HepG2 (cell line): ENCODE results near the gene DNAJC7. TPM values are rescaled to one million over a fixed set of nuclear protein-coding genes. Genes with fewer than 3 reads are reported as not detected.

ENCODE experiments used
- ARHGAP35 ChIP-seq: sonication (generic); formaldehyde crosslinking; IDR thresholded peaks from 2 replicates; pipeline ENCODE4 v1.9.0; 2022; ENCODE audit warnings: mild to moderate bottlenecking, inconsistent platforms, moderate library complexity, missing genetic modification reagents, borderline replicate concordance
- ARID2 ChIP-seq: sonication (generic); formaldehyde crosslinking; IDR thresholded peaks from 2 replicates; pipeline ENCODE4 v1.8.1; 2022; ENCODE audit warnings: mild to moderate bottlenecking, missing genetic modification reagents, borderline replicate concordance
- FOSL2 ChIP-seq: sonication (generic); formaldehyde crosslinking; IDR thresholded peaks from 2 replicates; pipeline ENCODE4 v1.4.0; 2020; ENCODE audit warnings: missing genetic modification reagents
- FOXO1 ChIP-seq: sonication (generic); formaldehyde crosslinking; IDR thresholded peaks from 2 replicates; pipeline ENCODE4 v1.4.0; 2020; ENCODE audit warnings: missing genetic modification reagents
- KLF6 ChIP-seq: IDR thresholded peaks from 2 replicates; pipeline ENCODE4 v1.8.0; 2016; ENCODE audit warnings: missing biosample characterization, missing genetic modification reagents
- MXI1 ChIP-seq: IDR thresholded peaks from 3 replicates; pipeline ENCODE4 v1.6.1; 2012; ENCODE audit warnings: low read depth, low read length, inconsistent platforms, borderline replicate concordance
- RELA ChIP-seq: sonication (generic); formaldehyde crosslinking; IDR thresholded peaks from 2 replicates; pipeline ENCODE4 v1.4.0; 2020; ENCODE audit warnings: missing genetic modification reagents
- SAP130 ChIP-seq: IDR thresholded peaks from 2 replicates; pipeline ENCODE4 v1.6.1; 2016; ENCODE audit warnings: low read depth
- SOX13 ChIP-seq, 3 experiments: fragments of 450-650 bp in 1 of 3; sonication (generic) in 1 of 3; formaldehyde crosslinking in 1 of 3; IDR thresholded peaks in 2 of 3; conservative IDR thresholded peaks in 1 of 3; 2 replicates each; pipeline versions ENCODE4 v1.5.0 to v1.6.1; 2016 to 2020; ENCODE audit warnings: antibody characterized with exemption in 1 of 3, mild to moderate bottlenecking in 1 of 3, missing compliant biosample characterization in 1 of 3, missing genetic modification reagents in 1 of 3, moderate library complexity in 1 of 3
- TBX2 ChIP-seq: sonication (generic); formaldehyde crosslinking; IDR thresholded peaks from 2 replicates; pipeline ENCODE4 v1.5.0; 2020; ENCODE audit warnings: missing genetic modification reagents, mild to moderate bottlenecking, borderline replicate concordance
- ZBTB38 ChIP-seq: sonication (generic); formaldehyde crosslinking; IDR thresholded peaks from 2 replicates; pipeline ENCODE4 v1.5.1; 2020; ENCODE audit warnings: mild to moderate bottlenecking, missing genetic modification reagents
- ZKSCAN8 ChIP-seq: IDR thresholded peaks from 2 replicates; pipeline ENCODE4 v1.6.1; 2016; ENCODE audit warnings: borderline replicate concordance, missing genetic modification reagents, missing compliant biosample characterization
- ZNF12 ChIP-seq: sonication (generic); formaldehyde crosslinking; IDR thresholded peaks from 2 replicates; pipeline ENCODE4 v1.5.0; 2020; ENCODE audit warnings: missing genetic modification reagents
- ZNF333 ChIP-seq: sonication (generic); formaldehyde crosslinking; IDR thresholded peaks from 2 replicates; pipeline ENCODE4 v1.4.0; 2020; ENCODE audit warnings: mild to moderate bottlenecking, missing genetic modification reagents, borderline replicate concordance
- ZNF570 ChIP-seq: sonication (generic); formaldehyde crosslinking; IDR thresholded peaks from 2 replicates; pipeline ENCODE4 v1.4.0; 2020; ENCODE audit warnings: mild to moderate bottlenecking, missing genetic modification reagents, borderline replicate concordance
- polyA plus RNA-seq, 8 experiments: library from polyadenylated mRNA; depleted of rRNA in 3 of 8; stranded (reverse) in 7 of 8; unstranded in 1 of 8; fragments of >200 nt; fragmentation: Illumina TruSeq in 4 of 8; extraction: Trizol in 4 of 8; gene quantifications; 2 replicates each; pipeline versions ENCODE4 v1.2.1 to v1.2.3, GENCODE V29; 2011 to 2016; ENCODE audit warnings: low read depth in 4 of 8, missing spikeins in 1 of 8, mixed read lengths in 1 of 8; ENCODE audit not compliant: insufficient read depth in 1 of 8
- total RNA-seq, 5 experiments: library from RNA; depleted of rRNA; stranded (reverse); fragments of >200 nt; fragmentation: Illumina TruSeq; extraction: Trizol; gene quantifications; 2 replicates each; pipeline ENCODE4 v1.2.3, GENCODE V29; 2016; ENCODE audit warnings: low read depth in 1 of 5
- TF ChIP-seq, protein P1 (sequence below): sonication (generic); formaldehyde crosslinking; IDR thresholded peaks from 2 replicates; pipeline ENCODE4 v1.5.0; 2020; ENCODE audit warnings: mild to moderate bottlenecking, missing genetic modification reagents, moderate library complexity
- TF ChIP-seq, protein P2 (sequence below): sonication (generic); formaldehyde crosslinking; IDR thresholded peaks from 2 replicates; pipeline ENCODE4 v1.4.0; 2020; ENCODE audit warnings: missing genetic modification reagents
- TF ChIP-seq, protein P3 (sequence below): sonication (generic); formaldehyde crosslinking; IDR thresholded peaks from 2 replicates; pipeline ENCODE4 v1.5.0; 2020; ENCODE audit warnings: missing genetic modification reagents
- TF ChIP-seq, protein P4 (sequence below): sonication (generic); formaldehyde crosslinking; IDR thresholded peaks from 2 replicates; pipeline ENCODE4 v1.4.0; 2020; ENCODE audit warnings: missing genetic modification reagents, borderline replicate concordance
- TF ChIP-seq, protein P5 (sequence below): sonication (generic); formaldehyde crosslinking; IDR thresholded peaks from 2 replicates; pipeline ENCODE4 v1.8.1; 2023; ENCODE audit warnings: missing genetic modification reagents, mild to moderate bottlenecking, borderline replicate concordance

Gene DNAJC7
- total and polyA plus RNA-seq, 2 of the 13 experiments (the other 11 are each of a cell fraction or from before 2014, with no cell fraction given): 47.7 to 132 TPM

DNA sequence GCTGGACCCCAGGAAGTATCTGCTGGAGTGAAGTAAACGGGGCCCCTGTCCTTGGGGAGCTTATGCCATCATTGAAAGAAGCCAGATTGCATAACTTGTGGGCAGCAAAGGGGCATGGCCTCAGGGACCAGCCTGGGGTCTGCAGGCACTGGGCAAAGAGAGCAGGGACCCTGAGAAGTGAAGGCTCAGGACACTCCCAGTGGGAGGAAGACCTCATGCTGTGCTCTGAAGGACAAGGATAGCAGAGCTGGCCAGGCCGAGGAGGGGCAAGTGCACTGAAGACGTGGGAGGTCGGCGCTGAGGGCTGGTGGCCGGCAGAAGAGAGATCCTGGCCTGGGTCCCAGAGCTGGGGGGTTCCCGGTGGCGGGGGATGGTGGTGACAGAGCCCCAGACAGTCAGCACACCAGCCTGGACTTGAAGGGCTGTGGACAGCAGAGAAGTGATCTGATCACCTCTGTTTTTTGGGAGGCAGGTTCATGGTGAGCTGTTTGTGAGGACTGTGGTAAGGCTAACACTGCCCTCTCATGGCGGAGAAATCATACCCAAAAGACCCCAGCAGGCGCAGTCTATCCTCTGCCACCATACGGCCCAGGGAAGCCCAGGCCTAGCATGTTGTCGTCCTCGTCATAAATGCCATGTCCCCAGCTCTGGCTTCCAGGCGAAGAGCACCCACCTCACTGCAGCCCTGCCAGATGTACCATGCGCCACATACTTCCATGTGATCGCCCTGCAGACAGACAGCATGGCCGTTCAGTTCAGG lies 57.7 kb downstream of the DNAJC7 start (continued):
- TF ChIP-seq, protein P1, sequence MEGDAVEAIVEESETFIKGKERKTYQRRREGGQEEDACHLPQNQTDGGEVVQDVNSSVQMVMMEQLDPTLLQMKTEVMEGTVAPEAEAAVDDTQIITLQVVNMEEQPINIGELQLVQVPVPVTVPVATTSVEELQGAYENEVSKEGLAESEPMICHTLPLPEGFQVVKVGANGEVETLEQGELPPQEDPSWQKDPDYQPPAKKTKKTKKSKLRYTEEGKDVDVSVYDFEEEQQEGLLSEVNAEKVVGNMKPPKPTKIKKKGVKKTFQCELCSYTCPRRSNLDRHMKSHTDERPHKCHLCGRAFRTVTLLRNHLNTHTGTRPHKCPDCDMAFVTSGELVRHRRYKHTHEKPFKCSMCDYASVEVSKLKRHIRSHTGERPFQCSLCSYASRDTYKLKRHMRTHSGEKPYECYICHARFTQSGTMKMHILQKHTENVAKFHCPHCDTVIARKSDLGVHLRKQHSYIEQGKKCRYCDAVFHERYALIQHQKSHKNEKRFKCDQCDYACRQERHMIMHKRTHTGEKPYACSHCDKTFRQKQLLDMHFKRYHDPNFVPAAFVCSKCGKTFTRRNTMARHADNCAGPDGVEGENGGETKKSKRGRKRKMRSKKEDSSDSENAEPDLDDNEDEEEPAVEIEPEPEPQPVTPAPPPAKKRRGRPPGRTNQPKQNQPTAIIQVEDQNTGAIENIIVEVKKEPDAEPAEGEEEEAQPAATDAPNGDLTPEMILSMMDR (CRISPR knock-in tag): peak; percentile 98
- TF ChIP-seq ZKSCAN8 (CRISPR knock-in tag): peak; percentile 31; the same call in 1 of the 2 replicates
- TF ChIP-seq TBX2 (CRISPR knock-in tag): peak; percentile 78
- peak; percentile 11; the same call in 1 of the 2 replicates for TF ChIP-seq FOXO1 (CRISPR knock-in tag)
- no peak; the same call in 1 of the 2 replicates for TF ChIP-seq ZNF12 (CRISPR knock-in tag)
- TF ChIP-seq, protein P2, sequence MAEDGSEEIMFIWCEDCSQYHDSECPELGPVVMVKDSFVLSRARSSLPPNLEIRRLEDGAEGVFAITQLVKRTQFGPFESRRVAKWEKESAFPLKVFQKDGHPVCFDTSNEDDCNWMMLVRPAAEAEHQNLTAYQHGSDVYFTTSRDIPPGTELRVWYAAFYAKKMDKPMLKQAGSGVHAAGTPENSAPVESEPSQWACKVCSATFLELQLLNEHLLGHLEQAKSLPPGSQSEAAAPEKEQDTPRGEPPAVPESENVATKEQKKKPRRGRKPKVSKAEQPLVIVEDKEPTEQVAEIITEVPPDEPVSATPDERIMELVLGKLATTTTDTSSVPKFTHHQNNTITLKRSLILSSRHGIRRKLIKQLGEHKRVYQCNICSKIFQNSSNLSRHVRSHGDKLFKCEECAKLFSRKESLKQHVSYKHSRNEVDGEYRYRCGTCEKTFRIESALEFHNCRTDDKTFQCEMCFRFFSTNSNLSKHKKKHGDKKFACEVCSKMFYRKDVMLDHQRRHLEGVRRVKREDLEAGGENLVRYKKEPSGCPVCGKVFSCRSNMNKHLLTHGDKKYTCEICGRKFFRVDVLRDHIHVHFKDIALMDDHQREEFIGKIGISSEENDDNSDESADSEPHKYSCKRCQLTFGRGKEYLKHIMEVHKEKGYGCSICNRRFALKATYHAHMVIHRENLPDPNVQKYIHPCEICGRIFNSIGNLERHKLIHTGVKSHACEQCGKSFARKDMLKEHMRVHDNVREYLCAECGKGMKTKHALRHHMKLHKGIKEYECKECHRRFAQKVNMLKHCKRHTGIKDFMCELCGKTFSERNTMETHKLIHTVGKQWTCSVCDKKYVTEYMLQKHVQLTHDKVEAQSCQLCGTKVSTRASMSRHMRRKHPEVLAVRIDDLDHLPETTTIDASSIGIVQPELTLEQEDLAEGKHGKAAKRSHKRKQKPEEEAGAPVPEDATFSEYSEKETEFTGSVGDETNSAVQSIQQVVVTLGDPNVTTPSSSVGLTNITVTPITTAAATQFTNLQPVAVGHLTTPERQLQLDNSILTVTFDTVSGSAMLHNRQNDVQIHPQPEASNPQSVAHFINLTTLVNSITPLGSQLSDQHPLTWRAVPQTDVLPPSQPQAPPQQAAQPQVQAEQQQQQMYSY (CRISPR knock-in tag): peak; percentile 33; the same call in 1 of the 2 replicates
- TF ChIP-seq ZNF570: no peak
- TF ChIP-seq ZNF333: peak; percentile 47; the same call in 1 of the 2 replicates
- TF ChIP-seq, protein P3, sequence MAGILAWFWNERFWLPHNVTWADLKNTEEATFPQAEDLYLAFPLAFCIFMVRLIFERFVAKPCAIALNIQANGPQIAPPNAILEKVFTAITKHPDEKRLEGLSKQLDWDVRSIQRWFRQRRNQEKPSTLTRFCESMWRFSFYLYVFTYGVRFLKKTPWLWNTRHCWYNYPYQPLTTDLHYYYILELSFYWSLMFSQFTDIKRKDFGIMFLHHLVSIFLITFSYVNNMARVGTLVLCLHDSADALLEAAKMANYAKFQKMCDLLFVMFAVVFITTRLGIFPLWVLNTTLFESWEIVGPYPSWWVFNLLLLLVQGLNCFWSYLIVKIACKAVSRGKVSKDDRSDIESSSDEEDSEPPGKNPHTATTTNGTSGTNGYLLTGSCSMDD: 0 out of 2 replicates have a peak, but pooled peaks have one; percentile 40
- TF ChIP-seq ARHGAP35 (CRISPR knock-in tag): peak; percentile 61; the same call in 1 of the 2 replicates
- TF ChIP-seq, protein P4, sequence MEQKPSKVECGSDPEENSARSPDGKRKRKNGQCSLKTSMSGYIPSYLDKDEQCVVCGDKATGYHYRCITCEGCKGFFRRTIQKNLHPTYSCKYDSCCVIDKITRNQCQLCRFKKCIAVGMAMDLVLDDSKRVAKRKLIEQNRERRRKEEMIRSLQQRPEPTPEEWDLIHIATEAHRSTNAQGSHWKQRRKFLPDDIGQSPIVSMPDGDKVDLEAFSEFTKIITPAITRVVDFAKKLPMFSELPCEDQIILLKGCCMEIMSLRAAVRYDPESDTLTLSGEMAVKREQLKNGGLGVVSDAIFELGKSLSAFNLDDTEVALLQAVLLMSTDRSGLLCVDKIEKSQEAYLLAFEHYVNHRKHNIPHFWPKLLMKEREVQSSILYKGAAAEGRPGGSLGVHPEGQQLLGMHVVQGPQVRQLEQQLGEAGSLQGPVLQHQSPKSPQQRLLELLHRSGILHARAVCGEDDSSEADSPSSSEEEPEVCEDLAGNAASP (CRISPR knock-in tag): no peak
- TF ChIP-seq ZBTB38 (CRISPR knock-in tag): peak; percentile 97
- no peak for TF ChIP-seq SOX13 (IDR thresholded peaks at IDR 0.05)
- peak in 1 of 2 experiments; percentile 35; a peak in 2 of 4 replicates for TF ChIP-seq SOX13 (CRISPR knock-in tag; conservative IDR thresholded peaks at IDR 0.05 in 1 of 2, IDR thresholded peaks at IDR 0.05 in 1 of 2)
- peak; percentile 31 for TF ChIP-seq FOSL2 (CRISPR knock-in tag)
- peak; percentile 60; the same call in 1 of the 2 replicates for TF ChIP-seq SAP130 (CRISPR knock-in tag)
- TF ChIP-seq, protein P5, sequence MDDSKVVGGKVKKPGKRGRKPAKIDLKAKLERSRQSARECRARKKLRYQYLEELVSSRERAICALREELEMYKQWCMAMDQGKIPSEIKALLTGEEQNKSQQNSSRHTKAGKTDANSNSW: no peak
- 0 out of 2 replicates have a peak, but pooled peaks have one; percentile 22 for TF ChIP-seq ARID2 (CRISPR knock-in tag)
- TF ChIP-seq MXI1: peak; percentile 45; the same call in 1 of the 3 replicates
- peak; percentile 31; the same call in 1 of the 2 replicates for TF ChIP-seq KLF6 (CRISPR knock-in tag)
- no peak for TF ChIP-seq RELA (CRISPR knock-in tag)
